AG08396 (cell line): Measurements from ENCODE around the gene TMEM129.

Experiments used
- DNase-seq: peaks from one replicate; pipeline ENCODE4 v3.0.0; 2012; ENCODE audit warnings: low spot score, mixed read lengths

TMEM129 gene

DNA sequence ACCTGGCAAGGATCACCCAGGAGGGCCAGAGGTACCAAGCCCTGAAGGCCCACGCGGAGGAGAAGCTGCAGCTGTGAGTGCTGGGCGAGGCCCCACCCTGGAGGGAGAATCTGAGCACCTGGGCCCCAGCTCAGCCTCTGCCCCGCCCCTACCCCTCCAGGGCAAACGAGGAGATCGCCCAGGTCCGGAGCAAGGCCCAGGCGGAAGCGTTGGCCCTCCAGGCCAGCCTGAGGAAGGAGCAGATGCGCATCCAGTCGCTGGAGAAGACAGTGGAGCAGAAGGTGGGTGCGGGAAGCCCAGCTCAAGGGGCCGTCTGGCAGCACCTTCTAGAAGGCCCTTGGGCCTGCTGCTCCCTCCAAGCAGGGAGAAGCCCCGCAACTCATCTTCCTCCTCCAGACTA lies 23.4 kb upstream of the TMEM129 start:
- no peak for DNase-seq

DNA sequence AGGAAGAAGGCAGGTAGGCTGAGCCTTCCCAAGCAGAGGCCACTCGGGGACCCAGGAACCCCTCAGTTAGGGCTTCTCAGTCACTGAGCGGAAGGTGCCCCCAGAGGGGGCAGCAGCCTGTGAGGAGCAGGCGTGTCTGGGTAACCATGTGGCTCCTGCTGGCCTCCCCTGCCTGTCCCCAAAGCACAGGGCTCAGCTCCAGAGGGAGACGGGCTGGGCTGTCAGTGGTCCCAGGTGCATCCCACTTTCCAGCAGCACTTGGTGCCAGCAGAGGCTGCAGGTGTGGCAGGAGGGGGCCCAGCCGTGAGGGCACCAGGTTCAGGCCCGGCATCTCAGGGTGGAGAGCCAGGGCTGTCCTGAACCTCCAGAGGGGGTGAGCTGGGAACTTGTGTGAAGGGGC lies 22.9 kb upstream of the TMEM129 start:
- DNase-seq: no peak

DNA sequence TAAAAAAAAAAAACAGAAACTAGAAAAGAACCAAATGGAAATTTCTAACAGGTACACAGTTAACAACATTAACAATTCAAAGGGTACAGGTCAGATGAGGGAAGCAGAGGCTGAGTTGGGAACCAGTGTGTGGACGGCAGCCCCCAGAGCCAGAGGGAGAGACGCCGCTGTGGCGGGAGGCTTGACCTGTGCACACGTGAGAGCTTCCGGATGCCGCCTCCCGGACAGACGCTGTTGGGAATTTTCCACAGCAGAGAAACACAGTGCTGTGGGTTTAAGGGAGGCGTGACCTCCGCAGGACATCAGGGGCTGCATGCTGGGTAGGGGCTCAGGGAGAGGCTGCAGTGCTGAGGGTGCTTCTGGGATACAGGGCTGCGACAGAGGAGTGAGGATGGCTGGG lies 22.4 kb upstream of the TMEM129 start:
- no peak for DNase-seq

DNA sequence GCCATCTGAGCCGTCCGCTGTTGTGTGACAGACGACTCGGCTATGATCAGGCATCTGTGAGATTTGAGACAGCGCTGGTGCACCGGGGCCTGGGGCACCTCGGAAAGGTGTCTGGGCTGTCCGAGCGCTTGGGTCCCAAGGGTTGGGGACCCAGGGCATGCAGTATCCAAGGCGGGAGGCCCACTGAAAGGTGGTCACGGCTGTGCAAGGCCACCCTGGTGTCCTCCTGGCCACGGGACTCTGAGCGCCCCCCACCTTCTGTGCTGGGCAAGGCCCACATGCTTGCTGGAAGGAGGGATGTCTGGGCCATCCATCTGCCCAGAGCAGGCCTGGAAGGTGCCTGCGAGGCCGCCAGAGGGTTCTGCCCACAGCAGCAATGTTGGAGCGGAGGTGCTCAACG lies 20.1 kb upstream of the TMEM129 start:
- no peak for DNase-seq

DNA sequence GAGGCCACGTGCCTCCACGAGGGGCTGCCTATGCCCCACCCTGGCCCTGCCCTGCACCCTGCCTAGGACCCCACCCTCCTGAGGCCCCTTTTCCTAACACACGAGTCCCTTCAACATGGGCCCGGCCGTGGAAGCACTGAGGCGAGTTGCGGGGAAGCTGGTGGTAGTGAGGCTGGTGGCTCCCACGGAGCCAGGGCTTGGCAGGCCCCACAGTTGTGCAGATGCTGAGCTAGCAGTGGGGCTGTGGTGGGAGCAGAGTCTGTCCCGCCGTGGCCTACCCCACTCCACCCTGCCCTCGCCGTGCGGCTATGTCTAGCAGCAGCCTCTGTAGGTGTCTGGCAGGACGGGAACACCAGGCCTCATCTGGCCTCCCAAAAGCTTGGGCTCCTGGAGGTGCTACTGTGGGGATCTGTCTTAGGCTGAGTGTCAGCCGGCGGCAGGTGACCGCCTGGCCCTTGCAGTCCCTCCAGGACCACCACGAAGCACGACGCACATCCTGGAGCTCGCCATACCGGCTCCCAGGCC lies 19.0 kb upstream of the TMEM129 start:
- DNase-seq: no peak

DNA sequence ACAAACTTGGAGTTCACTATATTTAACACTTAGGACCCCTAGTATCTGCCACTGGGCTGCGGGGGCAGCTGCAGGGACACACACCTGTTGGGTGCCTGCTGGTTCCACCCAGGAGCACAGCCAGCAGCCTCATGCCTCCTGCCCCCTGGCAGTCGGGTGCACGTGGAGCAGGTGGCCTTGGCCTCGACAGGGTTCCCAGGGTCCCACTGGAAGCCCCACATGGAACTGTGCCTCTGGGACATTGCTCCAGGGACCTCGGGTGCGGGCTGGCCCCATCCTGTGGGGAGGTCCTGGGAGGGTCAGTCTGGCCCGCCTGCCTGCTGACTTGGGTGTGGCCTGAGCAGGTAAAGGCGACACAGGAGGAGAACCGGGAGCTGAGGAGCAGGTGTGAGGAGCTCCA lies 18.2 kb upstream of the TMEM129 start:
- DNase-seq: no peak

DNA sequence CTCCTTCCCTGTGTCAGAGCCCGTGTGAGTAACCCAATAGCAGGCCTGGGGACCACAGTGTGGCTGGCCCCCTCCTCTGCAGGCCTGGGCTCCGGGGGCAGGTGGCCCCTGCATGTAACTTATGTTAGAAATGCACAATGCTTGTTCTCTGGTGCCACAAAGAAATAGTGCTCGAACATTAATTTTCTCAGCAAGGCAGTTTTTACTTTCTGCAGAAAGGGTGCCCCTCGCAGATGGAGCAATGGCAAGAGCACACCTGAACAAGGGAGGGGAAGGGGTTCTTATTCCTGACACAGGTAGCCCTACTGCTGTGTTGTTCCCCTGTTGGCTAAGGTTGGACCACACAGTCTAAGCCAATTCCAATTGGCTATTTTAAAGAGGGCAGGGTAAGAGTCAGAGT lies 17.3 kb upstream of the TMEM129 start:
- no peak for DNase-seq

DNA sequence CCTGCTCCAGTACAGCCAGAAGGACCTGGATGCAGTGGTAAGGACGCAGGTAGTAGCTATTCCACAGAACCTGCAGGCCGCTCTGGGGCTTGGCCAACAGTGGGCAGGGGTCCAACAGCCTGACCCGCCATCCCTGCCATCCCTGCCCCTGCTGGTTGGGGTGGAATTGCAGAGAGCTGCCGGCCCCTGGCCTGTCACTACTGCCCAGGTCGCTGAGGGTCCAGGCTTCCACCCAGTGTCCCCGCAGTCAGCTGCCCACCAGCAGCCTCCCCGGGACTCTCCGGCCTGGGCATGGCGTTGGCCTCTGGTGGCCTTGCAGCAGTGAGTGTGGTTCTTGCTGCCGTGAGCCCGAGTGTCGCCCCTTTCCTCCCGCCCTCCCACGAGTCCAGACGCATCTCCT lies 16.5 kb upstream of the TMEM129 start:
- no peak for DNase-seq

DNA sequence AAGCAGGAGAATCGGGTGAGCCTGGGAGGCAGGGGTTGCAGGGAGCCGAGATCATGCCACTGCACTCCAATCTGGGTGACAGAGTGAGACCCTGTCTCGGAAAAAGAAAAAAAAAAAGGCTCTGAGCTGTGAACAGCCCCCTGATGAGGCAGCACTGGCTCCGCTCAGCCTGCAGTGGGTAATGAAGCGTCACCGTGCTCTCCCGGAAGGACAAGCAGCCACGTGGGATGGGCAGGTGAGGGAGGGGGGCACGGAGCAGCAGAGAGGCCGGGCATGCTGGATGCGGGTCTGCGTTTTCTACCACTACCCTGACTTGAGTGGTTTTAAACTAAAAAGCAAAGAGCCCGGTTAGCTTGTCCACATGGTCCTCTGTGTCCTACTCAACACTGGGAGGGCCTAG lies 15.7 kb upstream of the TMEM129 start:
- DNase-seq: no peak

DNA sequence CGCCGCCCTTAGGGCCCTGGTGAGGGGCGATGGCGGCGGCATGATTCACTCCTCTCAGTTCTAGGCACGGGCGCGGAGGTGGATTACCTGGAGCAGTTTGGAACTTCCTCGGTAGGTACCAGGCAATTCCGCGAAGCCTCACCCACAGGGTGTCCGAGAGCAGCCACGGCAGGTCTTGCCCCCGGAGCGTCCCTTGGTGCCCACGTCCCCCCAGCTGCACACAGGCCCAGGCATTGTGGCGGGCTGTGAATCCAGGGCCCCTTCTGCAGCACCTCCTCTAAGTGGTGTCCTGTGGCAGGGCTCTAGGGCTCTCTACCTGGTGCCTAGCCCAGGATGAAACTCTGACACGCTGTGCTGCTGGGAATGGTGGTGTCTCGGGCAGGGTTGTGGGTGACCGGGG lies 14.1 kb upstream of the TMEM129 start:
- no peak for DNase-seq

DNA sequence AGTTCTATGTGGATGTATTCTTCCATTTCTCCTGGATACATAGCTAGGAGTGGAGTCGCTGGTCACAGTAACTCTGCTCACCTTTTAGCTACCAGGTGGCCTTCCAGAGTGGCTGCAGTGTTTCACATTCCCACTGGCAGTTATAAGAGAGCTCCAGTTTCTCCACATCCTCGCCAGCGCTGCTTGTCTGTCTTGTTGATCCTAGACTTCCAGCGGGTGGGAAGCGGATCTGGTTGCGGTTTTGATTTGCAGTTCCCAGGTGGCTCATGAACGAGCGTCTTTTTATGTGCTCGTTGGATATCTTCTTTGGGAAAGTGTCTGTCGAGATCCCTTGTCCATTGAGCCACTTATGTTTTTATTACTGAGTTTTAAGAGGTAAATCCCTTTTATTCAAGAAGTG lies 11.8 kb upstream of the TMEM129 start:
- DNase-seq: no peak

DNA sequence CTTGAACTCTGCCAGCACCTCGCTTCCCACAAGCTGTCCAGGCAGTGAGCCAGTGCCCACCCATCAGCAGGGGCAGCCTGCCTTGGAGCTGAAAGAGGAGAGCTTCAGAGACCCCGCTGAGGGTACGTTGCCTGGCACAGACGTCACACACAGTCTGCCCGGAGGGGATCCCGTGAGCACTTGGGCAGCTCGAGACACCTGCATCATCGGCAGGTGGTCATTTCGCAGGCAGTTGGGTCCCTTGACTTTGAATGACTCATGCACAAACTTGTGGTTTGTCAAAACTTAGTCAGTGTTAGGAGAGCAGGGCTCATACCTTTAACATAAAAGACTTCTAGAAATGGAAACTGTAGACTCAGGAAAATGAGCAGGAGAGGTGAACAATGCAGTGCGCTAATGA lies 10.1 kb upstream of the TMEM129 start:
- no peak for DNase-seq

DNA sequence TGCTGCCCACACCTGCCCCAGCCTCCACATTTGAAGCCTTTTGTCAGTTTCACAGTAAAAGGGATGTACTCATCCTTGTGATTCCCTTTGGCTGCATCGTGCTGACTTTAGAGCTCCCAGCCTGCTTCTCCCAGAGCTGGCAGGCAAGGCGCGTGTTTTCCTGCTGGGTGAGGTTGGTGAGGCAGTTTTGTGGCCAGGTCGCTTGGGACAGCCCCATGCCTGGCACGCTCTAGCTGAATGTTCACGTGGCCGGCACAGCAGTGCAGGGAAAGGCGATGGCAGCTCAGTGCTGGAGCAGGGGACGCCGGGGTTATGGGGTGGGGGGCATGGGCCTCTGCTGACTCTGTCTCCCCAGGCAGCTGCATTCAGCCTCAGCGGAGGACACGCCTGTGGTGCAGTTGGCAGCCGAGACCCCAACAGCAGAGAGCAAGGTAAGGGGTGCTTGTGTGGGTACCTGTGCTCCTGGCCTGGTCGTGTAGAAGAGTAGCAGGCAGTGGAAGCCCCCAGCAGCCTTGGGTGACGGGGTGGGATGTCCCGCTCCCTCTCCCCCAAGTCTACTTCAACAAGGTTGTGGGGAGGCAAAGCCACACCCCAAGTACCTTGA lies 9.5 kb upstream of the TMEM129 start:
- no peak for DNase-seq

DNA sequence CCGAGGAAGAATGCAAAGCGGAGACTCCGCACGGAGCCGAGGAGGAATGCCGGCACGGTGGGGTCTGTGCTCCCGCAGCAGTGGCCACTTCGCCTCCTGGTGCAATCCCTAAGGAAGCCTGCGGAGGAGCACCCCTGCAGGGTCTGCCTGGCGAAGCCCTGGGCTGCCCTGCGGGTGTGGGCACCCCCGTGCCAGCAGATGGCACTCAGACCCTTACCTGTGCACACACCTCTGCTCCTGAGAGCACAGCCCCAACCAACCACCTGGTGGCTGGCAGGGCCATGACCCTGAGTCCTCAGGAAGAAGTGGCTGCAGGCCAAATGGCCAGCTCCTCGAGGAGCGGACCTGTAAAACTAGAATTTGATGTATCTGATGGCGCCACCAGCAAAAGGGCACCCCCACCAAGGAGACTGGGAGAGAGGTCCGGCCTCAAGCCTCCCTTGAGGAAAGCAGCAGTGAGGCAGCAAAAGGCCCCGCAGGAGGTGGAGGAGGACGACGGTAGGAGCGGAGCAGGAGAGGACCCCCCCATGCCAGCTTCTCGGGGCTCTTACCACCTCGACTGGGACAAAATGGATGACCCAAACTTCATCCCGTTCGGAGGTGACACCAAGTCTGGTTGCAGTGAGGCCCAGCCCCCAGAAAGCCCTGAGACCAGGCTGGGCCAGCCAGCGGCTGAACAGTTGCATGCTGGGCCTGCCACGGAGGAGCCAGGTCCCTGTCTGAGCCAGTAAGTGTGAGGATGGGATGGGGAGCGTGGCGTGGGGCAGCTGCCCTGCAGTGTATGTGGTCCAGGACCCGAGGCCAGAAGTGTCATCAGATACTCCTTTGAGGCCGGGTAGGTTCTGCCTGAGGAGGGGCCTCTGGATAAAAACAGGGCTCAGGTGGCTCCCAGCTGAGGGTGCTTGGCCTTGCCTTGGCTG lies 7.2 kb upstream of the TMEM129 start:
- DNase-seq: no peak

DNA sequence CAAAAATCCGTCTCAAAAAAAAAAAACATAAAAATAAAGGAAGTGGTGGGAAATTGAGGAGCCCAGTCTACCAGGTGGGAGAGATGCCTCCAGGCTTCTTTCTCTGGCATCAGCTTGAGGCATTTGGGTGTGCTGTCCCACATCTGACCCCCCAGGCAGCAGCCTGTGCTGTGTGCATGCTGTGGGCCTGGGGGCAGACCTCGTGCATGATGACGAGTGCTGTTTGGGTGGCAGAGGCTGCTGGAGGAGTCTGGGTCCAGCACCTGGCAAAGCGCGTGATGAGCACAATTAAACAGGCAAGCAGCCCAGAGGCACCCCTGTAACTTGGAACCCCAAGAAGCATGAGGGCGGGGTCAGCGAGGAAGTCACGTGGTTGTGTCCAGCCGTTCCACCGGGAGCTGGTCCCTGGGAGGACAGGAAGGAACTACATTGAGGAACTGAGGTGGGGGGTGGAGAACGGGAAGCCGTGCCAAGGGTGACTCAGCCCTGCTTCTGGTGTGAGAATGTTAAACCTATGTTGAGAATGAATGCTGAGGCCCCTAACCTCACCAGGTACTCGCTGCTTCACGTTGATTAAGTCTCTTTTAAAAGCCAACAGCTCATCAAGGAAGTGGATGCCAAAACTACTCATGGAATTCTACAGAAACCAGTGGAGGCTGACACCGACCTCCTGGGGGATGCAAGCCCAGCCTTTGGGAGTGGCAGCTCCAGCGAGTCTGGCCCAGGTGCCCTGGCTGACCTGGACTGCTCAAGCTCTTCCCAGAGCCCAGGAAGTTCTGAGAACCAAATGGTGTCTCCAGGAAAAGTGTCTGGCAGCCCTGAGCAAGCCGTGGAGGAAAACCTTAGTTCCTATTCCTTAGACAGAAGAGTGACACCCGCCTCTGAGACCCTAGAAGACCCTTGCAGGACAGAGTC lies 6.3 kb upstream of the TMEM129 start:
- DNase-seq: no peak

DNA sequence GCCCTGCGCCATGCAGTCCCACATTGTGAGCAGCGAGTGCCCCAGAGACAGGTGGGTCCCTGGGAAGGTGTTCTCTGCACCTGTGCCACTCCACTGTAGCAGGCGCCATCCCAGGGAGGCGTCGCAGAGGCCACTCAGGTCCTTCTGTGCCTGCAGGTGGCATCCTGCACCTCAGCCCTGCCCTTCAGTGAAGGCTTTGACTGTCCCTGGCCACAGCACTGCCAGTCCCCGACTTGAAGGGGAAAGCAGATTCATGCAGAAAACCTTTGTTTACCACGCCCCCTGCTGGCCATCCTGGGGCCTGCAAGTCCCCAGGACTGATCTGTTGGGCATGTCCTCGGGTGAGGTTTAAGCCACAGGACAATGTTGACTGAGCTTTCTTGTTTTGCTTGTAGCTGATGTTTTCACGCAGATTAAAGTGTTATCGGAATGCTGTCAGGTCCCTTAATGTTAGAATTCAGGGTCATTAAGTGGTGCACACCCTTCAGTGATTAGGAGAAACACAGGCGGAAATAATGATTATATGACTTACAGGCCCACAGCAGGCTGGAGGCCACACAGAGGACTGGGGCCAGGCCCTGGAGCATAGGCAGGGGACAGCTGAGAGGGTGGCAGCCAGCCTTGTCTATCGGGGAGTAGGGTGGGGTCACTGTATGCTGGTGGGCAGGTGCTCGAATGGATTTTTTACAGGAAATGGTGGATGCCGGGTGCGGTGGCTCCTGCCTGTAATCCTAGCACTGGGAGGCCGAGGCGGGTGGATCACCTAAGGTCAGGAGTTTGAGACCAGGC lies 5.2 kb upstream of the TMEM129 start:
- DNase-seq: peak; percentile 86

DNA sequence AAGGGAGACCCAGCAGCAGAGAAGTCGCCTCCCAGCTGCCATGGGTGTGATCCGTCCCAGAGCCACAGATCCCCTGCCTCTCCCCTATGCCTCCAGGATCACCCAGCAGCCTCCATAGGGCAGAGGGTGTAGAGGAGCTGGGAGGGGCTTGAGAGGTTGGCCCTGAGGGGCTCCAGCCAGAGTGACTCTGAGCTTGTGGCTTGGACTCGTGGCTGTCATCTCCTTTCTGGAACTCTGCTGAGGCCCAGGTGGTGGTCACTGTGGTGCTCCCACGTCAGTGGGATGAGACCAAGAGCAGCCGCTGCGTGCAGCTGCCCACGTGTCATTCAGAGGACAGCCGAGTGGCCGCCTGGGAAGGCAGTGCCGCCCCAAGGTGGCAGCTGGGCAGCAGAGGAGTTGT lies 4.4 kb upstream of the TMEM129 start:
- DNase-seq: no peak

DNA sequence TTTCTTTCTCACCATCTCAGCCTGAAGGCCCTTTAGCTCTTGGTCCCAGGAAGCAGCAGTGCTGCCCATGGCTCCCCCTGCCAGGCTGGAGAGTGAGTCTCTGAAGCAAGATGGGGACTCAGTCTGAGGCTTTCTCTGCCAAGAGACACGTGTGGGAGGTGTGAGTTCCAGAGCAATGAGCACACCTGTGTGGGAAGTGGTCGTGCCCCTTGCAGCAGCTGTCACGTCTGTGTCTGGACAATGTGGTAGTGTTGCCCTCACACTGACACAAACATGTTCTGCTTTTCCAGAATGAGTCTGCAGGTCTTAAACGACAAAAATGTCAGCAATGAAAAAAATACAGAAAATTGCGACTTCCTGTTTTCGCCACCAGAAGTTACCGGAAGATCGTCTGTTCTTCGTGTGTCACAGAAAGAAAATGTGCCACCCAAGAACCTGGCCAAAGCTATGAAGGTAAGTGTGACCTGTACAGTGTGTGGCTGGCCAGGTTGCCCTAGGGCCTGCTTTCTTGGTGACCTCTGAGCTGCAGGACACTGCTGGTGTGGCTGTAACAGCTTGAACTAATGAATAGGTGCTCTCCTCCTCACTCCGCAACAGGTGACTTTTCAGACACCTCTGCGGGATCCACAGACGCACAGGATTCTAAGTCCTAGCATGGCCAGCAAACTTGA lies 2.1 kb upstream of the TMEM129 start:
- DNase-seq: no peak

DNA sequence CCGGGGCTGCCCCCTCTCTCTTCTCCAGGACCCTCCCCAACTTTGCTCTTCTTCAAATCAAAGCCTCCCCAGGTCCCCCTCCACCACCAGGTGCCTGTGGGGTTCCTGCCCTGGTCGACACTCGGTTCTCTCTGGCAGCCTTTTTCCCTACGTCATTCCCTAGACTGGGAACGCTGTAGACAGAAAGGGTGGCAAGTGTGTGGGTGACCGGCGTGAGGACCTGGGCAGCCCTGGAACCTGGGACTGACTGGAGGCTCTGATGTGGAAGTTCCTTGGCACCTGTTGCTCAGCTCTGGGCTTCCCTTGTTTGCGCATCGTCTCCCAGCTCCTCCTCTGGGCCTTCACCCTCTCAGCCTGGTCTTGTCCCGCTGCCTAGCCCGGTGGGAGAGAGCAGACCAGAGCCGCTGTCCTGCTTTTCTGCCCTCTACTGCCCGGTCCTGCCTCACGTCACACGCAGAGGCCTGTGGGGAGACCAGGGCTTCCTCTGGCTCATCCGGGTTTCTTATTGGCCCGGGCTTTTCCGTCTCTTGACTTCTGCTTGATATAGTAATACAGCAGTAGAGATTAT lies 1.5 kb upstream of the TMEM129 start:
- DNase-seq: no peak

DNA sequence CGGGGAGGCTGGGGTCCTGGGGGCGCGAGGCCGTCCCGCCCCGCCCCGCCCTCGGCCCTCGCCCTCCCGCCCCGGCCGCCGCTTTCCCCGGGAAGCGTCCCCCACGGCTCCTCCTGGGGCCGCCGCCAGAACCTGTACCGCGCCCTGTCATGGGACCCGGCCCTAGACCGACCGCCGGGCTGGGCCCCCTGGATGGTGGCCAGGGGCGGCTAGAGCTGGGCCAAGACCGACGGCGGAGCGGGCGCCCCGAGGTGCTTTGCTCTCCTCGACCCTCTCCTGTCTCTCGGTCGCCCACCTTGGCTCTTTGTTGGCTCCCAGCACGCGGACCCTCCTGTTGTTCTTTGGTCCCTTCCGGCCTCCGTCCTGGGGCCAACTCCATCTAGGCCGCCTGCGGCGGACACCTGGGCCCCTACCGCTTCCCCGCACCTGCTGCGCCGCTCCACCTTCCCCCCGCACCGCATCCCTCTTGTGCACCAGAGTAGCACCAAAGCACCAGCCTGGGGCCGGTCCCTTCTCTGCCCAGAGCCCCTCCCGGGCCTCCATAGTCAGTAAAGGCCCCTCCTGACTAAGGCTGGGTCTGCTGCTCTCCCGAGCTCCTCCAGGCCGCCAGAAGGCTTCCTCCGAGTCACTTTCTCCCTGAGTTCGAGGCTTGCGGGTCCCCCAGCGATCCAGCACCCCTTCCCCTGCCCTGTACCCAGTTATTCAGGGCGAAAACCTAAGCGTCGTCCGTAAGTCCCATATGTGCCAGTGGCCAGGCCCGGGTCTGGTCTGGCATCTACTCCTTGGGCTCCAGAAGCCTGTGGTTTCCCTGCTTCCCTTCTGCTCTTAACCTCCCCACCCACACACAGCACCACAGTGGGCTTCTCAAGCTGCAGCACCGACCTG lies 785 bp upstream of the TMEM129 start:
- no peak for DNase-seq
